AG09309 (cell line): ENCODE results near the gene PCSK5.

ENCODE experiments used
- DNase-seq: peaks from one replicate; pipeline ENCODE4 v3.0.0-alpha.2; 2010; ENCODE audit warnings: low read depth
- H3K4me3 ChIP-seq: 2 replicates; pipeline ENCODE4 v1.5.1; 2011; ENCODE audit warnings: mild to moderate bottlenecking, low read depth, low read length, moderate library complexity; ENCODE audit not compliant: control insufficient read depth
- TF ChIP-seq, protein P1 (sequence below): IDR thresholded peaks from 2 replicates; pipeline ENCODE4 v1.5.1; 2011; ENCODE audit warnings: mild to moderate bottlenecking, low read depth, low read length, inconsistent platforms; ENCODE audit not compliant: insufficient read depth, control insufficient read depth; ENCODE audit errors: missing control alignments

The PCSK5 gene

GRCh38 chr9:76162086-76162730 is 271.7 kb downstream of the PCSK5 start:
- TF ChIP-seq, protein P1, sequence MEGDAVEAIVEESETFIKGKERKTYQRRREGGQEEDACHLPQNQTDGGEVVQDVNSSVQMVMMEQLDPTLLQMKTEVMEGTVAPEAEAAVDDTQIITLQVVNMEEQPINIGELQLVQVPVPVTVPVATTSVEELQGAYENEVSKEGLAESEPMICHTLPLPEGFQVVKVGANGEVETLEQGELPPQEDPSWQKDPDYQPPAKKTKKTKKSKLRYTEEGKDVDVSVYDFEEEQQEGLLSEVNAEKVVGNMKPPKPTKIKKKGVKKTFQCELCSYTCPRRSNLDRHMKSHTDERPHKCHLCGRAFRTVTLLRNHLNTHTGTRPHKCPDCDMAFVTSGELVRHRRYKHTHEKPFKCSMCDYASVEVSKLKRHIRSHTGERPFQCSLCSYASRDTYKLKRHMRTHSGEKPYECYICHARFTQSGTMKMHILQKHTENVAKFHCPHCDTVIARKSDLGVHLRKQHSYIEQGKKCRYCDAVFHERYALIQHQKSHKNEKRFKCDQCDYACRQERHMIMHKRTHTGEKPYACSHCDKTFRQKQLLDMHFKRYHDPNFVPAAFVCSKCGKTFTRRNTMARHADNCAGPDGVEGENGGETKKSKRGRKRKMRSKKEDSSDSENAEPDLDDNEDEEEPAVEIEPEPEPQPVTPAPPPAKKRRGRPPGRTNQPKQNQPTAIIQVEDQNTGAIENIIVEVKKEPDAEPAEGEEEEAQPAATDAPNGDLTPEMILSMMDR = no peak
- H3K4me3 ChIP-seq = no peak overlapping the region
- no peak for DNase-seq

GRCh38 chr9:76162751-76163500 is 272.5 kb downstream of the PCSK5 start:
- TF ChIP-seq, protein P1 = no peak
- no peak for DNase-seq
- no peak overlapping the region for H3K4me3 ChIP-seq

GRCh38 chr9:76166526-76166925 is 276.1 kb downstream of the PCSK5 start:
- TF ChIP-seq, protein P1 = no peak
- H3K4me3 ChIP-seq = no peak overlapping the region
- DNase-seq = no peak

- TF ChIP-seq, protein P1 = no peak
- DNase-seq = no peak
- no peak overlapping the region for H3K4me3 ChIP-seq
Observed at GRCh38 chr9:76176171-76176570, 285.7 kb downstream of the PCSK5 start.

- DNase-seq = no peak
- H3K4me3 ChIP-seq = no peak overlapping the region
- TF ChIP-seq, protein P1 = no peak
Observed at GRCh38 chr9:76177931-76178330, 287.5 kb downstream of the PCSK5 start.

GRCh38 chr9:76180541-76180940 is 290.1 kb downstream of the PCSK5 start:
- TF ChIP-seq, protein P1 = no peak
- DNase-seq = no peak
- no peak overlapping the region for H3K4me3 ChIP-seq
